ENCODE results near the gene LHX3.

DNA sequence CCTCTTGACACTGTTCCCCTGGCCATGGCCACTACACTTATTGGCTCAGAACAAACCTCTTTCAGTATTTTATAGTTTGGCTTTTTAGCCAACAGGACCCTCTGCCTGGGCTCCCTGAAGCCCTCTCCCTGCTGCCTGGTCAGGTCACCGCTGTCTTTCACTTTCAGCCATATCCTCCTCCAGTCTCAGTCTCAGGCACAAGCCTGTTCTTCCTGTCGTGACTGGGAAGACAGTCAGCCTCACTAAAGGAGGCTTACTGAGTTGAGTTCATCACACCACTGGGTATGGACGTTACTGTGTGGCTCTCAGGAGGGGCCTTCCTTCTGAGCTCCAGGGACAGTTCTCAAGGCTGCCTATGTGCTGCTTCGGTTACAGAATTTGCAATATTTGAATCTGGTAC, 38.7 kb upstream of the LHX3 start:
- TF ChIP-seq, protein P1, sequence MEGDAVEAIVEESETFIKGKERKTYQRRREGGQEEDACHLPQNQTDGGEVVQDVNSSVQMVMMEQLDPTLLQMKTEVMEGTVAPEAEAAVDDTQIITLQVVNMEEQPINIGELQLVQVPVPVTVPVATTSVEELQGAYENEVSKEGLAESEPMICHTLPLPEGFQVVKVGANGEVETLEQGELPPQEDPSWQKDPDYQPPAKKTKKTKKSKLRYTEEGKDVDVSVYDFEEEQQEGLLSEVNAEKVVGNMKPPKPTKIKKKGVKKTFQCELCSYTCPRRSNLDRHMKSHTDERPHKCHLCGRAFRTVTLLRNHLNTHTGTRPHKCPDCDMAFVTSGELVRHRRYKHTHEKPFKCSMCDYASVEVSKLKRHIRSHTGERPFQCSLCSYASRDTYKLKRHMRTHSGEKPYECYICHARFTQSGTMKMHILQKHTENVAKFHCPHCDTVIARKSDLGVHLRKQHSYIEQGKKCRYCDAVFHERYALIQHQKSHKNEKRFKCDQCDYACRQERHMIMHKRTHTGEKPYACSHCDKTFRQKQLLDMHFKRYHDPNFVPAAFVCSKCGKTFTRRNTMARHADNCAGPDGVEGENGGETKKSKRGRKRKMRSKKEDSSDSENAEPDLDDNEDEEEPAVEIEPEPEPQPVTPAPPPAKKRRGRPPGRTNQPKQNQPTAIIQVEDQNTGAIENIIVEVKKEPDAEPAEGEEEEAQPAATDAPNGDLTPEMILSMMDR (IDR thresholded peaks at IDR 0.05), result no peak
- TF ChIP-seq RAD21 (IDR thresholded peaks at IDR 0.05; ENCODE audit: low read length), result no peak
- TF ChIP-seq, protein P2, sequence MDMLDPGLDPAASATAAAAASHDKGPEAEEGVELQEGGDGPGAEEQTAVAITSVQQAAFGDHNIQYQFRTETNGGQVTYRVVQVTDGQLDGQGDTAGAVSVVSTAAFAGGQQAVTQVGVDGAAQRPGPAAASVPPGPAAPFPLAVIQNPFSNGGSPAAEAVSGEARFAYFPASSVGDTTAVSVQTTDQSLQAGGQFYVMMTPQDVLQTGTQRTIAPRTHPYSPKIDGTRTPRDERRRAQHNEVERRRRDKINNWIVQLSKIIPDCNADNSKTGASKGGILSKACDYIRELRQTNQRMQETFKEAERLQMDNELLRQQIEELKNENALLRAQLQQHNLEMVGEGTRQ (IDR thresholded peaks at IDR 0.05; ENCODE audit: borderline replicate concordance, low read depth, low read length), result no peak
- TF ChIP-seq SMC3 (IDR thresholded peaks at IDR 0.05; ENCODE audit: low read depth, low read length), result no peak
- no peak for TF ChIP-seq CHD2 (IDR thresholded peaks at IDR 0.05; ENCODE audit: low read length, partially characterized antibody)
- TF ChIP-seq YY1 (IDR thresholded peaks at IDR 0.05; ENCODE audit: low read depth), result no peak
- TF ChIP-seq TEAD4 (IDR thresholded peaks at IDR 0.05; ENCODE audit: borderline replicate concordance, insufficient read depth), result no peak
- TF ChIP-seq RFX5 (IDR thresholded peaks at IDR 0.05; ENCODE audit: low read length), result no peak
- TF ChIP-seq POLR2AphosphoS5 (IDR thresholded peaks at IDR 0.05; ENCODE audit: low read depth, low read length), result no peak
- TF ChIP-seq EZH2phosphoT487 (IDR thresholded peaks at IDR 0.05; ENCODE audit: borderline replicate concordance, low read depth), result no peak
- TF ChIP-seq, protein P3, sequence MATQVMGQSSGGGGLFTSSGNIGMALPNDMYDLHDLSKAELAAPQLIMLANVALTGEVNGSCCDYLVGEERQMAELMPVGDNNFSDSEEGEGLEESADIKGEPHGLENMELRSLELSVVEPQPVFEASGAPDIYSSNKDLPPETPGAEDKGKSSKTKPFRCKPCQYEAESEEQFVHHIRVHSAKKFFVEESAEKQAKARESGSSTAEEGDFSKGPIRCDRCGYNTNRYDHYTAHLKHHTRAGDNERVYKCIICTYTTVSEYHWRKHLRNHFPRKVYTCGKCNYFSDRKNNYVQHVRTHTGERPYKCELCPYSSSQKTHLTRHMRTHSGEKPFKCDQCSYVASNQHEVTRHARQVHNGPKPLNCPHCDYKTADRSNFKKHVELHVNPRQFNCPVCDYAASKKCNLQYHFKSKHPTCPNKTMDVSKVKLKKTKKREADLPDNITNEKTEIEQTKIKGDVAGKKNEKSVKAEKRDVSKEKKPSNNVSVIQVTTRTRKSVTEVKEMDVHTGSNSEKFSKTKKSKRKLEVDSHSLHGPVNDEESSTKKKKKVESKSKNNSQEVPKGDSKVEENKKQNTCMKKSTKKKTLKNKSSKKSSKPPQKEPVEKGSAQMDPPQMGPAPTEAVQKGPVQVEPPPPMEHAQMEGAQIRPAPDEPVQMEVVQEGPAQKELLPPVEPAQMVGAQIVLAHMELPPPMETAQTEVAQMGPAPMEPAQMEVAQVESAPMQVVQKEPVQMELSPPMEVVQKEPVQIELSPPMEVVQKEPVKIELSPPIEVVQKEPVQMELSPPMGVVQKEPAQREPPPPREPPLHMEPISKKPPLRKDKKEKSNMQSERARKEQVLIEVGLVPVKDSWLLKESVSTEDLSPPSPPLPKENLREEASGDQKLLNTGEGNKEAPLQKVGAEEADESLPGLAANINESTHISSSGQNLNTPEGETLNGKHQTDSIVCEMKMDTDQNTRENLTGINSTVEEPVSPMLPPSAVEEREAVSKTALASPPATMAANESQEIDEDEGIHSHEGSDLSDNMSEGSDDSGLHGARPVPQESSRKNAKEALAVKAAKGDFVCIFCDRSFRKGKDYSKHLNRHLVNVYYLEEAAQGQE (IDR thresholded peaks at IDR 0.05; ENCODE audit: low read depth, low read length), result no peak
